IPS-NIHi7 (cell line): ENCODE data around the gene HSP90AB1.

Experiments used
- DNase-seq: peaks from one replicate; pipeline ENCODE4 v3.0.0; 2012; ENCODE audit warnings: mixed read lengths; ENCODE audit errors: extremely low spot score

Gene HSP90AB1

DNA sequence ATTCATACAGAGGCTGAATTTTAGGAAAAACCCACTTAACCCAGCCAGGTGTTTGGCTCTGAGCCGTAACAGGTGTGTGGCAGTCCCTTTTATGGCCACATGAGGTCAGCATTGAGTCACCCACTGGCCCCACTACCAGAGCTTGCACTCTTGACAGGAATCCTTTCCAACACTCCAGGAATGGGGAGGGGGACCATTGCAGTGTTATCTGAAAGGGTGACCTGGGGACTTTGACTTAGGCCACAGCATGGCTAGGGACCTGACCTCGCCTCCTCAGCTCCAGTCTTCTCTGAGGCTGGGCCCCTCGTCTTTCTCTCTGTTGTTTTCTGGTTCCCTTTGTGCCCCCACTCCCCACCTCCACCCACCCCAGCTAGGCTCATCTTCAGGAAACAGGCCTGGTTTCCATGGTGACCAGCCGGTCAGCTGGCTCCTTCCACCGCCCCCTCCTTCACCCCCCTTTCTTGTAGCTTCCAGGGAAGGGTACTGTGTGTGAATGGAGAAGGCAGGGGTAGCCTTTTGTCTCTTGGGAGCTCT, 21.3 kb downstream of the HSP90AB1 start:
- peak; percentile 79 for DNase-seq

DNA sequence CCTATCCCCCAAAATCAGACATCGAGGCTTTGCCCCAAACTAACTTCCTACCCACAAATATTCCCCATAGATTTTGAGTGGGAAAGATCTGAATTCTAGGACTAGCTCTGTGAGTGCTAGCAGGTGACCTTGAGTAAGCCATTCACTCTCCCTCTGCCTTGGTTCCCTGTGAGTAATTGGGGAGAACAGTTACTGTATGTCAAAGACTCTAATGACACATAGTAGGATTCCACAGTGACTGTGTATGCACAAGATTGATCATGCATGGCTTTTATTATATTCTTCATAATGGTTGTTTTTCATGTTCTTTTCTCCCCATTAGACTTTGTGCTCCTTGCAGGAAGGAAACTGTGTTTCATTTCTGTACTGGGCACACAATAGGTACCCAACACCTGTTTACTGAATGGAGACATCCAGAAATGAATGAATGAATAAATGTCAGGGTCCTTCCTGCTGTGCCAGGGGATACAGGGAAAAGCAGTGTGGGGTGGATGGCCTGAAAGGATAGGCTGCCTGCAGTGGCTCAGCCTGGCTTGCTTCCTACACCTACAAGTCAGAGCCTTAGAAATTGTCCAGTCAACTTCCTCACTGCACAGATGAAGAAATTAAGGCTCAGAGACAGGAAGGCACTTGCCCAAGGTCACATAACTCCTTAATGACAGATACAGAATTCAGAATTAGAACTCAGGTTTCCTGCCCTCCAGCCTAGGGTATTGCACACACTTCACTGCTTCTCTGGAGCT, 22.4 kb downstream of the HSP90AB1 start:
- DNase-seq, result no peak

DNA sequence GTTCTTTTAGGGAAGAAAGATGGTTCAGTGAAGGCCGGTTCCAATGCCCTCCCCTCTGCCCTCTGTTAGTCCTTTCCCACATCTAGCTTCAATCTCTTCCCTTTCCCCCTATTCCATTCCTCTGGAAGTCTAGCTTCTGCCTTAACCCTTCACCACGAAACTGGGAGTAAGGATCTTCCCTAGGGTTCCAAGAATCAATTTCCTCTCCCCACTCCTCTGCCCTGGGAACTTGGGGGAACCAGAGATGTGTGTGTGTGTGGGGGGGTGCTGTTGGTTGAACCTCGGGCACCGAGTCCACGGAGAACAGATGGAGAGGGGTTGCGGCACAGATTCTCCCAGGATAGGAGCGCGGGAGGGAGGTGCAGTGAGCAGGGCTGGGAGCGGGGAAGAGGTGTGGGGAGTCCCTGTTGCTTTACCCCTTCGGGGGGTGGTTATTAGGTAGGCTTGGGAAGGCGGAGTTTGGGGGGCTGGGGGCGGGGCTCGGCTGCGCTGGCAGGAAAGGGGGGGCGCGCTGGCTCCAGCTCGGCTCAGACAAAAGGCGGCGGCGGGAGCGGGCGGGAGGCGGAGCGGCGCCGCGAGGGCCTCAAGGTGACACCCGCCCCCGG, 23.1 kb downstream of the HSP90AB1 start, which contains the start of gene TMEM151B:
TSS of gene TMEM151B (plus strand) at position 530 of the 605 bp plus-strand sequence. CDS start 293 bp downstream, outside the sequence.
- DNase-seq, result no peak

DNA sequence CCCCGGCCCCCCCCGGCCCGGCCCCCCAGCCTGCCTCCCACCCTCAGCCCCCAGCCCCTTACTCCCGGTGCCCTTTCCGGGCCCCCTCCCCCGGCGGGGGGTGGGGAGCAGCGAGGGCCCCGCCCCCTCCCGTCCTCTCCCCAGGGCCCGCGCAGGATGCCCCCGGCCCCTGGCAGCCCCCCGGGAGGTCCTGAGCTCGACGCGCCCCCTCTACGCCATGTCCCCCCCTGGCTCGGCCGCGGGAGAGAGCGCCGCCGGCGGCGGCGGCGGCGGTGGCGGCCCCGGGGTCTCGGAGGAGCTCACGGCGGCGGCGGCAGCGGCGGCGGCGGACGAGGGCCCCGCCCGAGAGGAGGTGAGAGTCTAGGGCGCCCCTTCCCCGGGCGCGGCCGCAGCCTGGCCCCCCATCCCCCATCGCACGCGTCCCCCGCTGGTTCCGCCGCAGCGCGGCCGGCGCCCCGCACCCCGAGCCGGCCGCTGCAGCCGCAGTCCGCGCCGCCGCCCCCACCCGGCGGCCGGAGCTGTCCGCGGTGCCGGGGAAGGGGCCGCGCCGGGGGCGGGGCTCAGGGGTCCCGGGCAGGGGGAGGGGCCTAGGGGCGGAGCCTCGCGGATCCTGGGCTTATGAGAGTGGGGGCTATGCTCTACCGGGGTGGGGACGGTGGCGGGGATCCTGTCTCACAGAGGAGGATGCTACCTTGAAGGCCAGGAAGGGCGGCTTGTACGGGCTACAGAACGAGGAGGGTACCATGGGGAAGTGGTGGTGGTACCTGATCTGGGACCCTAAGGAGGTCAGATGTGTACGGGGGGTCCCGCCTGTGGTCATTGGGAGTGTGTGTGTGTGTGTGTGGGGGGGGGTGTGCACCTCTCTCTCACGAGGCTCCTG, 23.9 kb downstream of the HSP90AB1 start:
- peak; percentile 79 for DNase-seq

DNA sequence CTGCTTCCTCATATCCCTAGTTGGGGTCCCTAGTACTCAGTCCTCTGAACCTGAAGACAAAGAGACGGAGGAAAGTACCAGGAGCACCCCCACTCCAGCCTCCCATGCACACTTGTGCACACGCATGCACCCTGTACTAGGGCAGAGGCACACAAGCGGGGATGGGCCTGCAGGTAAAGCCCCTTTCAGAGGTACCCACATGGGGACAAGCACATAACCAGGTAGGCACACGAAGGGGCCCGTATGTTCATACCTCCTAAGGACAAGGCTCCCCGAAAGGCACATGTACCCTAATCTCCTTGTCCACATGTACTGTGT, 24.5 kb downstream of the HSP90AB1 start:
- DNase-seq, result no peak

DNA sequence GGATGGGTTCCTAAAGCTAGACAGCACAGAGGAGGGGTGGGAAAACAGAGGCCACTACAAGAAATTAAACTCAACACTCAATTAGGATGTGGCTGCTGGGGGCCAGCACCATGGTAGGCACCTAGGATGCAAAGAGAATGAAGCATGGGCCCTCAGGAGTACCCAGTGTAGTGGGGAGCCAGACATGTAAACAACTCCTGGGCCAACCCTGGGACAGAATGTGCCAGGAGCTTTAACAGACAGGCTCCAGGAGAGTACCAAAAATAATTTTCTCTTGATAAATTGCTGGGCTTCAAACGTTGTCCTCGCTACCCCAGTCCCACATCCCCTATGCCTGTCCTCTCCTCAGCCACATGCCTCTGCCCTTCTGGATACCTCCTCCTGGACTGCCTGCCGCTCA, 25.0 kb downstream of the HSP90AB1 start:
- DNase-seq, result no peak

DNA sequence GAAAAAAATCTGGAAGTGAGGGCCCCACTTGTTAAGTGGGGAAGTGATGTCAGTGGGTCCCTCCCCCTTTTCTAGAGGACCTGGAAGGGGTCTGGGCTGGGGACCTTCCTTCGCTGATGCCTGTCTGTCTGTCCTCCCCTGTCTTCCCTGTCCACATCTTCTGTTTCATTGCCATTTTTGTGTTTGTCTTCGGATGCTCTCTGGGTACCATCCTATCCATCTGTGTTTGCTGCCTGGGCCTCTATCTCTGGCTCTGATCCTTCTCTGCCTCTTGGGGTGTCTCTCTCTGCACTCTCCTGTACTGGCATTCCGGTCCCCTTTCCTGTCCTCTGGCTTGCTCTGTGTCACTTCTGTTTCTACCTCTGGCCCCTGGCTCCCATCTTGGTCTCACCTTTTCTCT, 25.6 kb downstream of the HSP90AB1 start:
- no peak for DNase-seq

DNA sequence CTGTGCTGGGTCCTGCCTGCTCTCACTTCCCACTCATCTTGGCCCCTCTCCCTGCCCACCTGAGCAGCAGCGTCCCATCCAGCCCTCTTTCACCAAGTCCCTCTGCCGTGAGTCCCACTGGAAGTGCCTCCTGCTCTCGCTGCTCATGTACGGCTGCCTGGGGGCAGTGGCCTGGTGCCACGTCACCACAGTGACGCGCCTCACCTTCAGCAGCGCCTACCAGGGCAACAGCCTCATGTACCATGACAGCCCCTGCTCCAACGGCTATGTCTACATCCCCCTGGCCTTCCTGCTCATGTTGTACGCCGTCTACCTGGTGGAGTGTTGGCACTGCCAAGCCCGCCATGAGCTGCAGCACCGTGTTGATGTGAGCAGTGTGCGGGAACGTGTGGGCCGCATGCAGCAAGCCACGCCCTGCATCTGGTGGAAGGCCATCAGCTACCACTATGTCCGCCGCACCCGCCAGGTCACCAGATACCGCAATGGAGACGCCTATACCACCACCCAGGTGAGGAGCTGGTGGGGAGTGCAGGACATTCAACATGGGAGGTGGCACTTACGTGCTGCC, 26.2 kb downstream of the HSP90AB1 start:
- no peak for DNase-seq

DNA sequence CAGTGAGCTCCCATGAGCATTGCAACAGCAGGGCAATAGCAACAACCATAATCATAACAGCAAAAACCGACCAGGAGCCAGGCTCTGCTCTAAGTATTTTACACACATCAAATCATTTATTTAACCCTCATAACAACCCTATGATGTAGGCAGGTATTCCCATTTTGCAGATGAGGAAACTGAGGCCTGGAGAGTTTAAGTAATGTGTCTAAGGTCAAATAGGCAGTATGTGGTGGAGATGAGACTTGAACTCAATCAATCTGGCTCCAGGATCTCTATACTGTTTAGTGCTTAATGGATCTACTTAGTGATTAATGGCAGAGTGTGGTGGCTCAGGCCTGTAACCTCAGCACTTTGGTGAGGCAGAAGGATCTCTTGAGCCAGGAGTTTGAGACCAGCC, 26.7 kb downstream of the HSP90AB1 start:
- no peak for DNase-seq

DNA sequence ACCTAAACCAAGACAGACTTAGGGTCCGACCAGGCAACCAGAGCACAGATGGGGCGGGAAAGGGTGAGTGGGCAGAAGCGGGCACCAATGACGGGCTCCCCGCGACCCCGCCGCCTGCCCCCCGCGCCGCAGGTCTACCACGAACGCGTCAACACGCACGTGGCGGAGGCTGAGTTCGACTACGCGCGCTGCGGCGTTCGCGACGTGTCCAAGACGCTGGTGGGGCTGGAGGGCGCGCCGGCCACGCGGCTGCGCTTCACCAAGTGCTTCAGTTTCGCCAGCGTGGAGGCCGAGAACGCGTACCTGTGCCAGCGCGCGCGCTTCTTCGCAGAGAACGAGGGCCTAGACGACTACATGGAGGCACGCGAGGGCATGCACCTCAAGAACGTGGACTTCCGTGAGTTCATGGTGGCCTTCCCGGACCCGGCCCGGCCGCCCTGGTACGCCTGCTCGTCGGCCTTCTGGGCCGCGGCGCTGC, 28.4 kb downstream of the HSP90AB1 start:
- DNase-seq, result no peak

DNA sequence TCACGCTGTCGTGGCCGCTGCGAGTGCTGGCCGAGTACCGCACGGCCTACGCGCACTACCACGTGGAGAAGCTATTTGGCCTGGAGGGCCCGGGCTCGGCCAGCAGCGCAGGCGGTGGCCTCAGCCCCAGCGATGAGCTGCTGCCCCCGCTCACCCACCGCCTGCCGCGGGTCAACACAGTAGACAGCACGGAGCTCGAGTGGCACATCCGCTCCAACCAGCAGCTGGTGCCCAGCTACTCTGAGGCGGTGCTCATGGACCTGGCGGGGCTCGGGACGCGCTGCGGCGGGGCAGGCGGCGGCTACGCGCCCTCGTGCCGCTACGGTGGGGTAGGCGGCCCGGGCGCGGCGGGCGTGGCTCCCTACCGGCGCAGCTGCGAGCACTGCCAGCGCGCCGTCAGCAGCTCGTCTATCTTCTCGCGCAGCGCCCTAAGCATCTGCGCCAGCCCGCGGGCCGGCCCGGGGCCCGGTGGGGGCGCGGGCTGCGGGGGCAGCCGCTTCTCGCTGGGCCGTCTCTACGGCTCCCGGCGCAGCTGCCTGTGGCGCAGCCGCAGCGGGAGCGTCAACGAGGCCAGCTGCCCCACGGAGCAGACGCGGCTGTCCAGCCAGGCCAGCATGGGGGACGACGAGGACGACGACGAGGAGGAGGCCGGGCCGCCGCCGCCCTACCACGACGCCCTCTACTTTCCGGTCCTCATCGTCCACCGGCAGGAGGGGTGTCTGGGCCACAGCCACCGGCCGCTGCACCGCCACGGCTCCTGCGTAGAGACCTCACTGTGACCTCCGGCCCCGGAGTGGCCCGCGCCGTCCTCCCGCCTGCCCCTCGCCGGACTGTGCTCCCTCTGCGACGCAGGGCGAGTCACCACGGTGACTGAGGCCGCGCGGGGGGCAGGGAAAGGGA, 29.1 kb downstream of the HSP90AB1 start:
- DNase-seq, result peak; percentile 62

DNA sequence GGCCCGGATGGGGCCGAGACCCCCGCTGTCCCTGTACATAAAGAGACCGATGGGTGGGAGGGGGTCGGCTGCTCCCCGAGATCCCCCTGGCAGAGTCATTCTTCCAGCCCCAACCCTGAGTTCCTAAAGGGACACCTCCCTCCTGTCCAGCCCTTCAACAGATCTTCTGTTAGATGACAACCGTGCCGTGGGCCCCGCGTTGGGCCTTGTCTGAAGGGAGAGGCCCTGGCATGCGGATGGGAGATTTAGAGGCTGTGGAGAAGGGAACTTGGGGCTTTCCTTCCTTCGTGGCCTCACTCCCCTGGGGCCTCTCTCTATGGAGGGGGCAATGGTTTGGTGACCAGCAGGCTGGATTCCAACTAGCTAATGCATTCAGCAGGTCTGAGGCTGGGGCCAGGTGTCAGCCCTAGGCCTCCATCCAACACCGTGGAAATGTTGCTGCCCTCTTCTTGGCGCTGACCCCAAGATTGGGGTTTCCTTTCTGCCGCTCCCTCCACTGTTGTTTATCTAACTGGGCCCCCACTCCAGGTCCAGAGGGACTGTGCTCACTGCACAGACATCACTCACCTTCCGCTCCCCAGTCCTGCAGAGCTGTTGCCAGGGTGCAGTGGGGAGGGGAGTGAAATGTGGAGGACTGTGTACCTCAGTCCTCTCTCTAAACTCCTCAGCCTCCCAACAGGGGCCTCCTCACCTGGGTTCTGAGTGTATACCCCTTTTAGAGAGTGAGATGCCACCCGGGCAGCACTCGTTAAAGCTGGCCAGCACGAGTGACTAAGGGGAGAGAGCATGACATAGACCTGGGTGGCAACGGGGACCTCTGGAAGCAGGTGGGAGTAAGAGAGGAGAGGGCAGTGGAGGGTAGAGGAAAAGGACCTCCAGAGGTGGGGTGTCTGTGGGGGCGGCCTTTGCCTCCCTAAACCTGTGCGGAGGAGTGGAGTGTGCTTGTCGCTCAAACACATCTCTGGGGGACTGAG, 30.1 kb downstream of the HSP90AB1 start:
- DNase-seq, result no peak

DNA sequence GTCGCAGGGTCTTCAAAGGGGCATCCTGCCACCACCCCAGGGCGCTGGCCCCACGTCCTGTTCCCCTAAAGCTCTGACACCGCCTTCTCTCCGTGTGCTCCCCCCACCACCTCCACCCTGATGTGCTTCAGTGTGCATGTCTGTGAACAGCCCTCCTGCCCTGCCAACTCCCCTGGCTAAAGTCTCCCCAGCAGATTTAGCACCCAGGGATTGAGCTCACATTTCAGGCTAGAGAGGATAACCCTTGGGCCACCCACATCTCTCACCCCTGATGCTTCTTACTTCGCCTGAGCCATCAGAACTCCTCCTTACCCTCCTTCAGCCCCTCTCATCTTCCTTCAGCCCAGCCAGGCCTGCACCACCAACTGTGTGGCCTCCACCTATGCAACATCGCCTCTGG, 30.9 kb downstream of the HSP90AB1 start:
- DNase-seq, result no peak

DNA sequence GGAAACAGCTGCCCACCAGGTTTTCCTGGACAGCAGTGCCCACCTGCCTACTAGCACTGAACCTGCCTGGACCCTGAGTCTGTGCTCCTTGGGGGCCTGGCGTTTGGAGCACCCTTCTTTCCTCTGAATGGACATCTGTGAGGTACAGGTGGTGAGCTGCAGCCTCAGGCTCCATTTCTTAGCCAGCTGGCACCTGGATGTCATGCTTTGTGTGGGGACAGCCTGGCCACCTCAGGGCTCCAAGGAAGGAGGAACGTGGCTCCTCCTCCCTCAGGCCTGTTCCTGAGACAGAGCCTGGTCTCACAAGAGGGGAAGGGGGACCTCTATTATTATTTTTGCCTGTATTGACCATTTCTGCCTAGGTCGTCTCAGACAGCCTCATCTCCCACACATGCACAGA, 31.4 kb downstream of the HSP90AB1 start:
- no peak for DNase-seq

DNA sequence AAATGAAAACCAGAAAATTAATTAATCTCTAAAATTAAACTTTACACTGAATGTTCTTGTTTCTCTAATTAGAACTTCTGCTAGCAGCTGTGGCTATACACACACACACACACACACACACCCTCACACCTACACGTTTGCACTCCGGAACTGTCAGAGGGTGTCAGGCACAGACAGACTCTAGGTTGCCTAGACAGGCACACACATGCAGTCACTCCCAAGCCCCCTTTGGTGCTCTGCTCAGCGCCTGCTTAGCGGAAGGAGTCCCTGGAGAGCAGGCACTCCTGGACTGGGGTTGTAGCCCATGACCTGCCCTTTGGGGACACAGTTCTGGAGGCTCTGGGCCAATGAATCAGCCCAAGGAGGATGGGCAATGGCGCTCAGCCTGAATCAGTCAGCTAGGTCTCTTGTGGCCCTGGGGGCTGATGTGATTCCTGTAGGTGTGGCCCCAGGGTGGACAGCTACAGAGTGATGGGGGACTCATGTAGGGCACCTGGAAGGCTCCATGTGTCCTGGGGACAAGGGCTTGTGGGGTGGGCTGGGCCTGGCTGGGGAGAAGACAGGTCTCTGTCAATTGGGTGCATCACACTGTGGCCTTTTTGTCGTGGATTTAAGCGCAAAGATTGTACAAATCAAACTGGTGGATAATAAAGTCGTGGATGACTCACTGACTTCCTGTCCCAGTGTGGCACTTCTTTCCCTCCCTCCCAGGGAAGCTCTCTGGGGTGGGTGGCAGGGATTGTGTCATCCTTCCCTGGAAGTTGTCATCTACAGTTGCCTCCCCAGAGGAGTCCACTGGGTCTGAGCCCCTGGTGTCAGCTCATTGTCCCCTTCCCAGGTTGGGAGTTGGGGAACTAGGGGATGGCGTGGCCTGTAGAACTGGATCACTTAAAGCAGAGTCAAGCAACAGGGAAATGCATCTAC, 32.1 kb downstream of the HSP90AB1 start:
- DNase-seq, result no peak

DNA sequence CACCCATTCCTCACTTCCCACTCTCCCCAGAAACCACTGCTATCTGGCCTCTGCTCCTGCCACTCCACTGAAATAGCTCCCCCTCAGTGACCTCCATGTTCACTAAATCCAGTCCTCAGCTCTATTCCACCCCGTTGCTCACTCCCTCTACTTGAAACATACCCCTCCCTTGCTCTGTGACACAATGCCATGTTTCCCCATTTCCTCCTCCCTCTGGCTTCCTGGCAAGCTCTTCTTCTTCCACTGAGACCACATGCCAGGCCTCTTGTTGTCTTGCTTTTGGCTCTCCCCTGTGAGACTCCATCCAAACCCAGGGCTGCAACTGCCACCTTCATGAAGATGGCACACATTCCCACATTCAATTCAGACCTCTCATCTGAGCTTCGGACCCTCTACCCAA, 37.2 kb downstream of the HSP90AB1 start:
- DNase-seq, result no peak

DNA sequence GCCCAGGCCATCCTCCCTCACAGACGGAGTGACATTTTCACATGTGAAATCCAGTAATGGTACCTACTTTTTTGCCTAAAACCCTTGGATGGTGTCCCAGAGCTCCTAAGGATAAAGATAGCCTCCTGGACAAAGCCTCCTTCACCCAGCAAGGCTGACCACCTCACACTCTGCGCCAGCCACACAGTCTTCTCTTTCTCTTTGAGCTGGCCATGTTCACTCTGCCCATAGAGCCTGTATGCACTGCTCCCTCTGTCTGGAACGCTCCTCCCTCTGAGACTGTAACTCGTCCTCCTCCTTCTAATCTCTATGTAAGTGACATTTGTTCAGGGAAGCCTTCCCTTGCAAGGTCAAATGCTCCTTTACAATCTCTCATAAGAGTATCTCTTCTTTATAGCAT, 38.0 kb downstream of the HSP90AB1 start:
- no peak for DNase-seq

DNA sequence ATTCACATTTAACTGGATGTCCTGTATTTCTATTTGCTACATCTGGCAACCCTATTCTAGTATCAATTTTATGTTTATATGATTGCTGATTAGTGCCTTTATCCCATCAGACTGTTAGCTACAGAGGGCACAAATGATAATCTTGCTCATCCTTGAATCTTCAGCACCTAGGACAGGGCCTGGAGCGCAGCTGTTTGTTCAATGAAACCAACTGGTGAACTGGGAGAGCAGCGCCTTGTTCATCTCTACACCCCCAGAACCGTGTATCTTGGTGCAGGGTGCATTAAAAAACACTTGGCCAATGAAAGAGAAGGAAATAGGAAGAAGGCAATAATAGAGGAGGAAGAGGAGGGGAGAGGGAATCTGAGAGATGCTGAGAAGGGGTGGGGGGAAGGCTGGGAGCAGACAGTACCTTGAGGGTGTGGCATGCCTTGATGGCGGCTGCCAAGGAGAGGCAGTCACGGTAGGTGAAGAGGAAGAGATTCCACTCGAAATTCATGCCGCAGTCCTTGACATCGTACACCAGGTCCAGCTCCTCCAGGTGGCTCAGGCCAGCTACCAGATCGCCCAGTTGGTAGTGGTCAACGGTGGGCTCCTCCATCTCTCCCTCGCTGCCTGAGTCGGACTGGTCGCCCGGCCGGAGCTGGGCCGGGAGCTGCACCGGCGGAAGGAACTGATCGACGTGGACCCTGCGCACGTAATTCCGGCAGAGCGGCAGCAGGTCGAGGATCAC, 38.8 kb downstream of the HSP90AB1 start:
- DNase-seq, result peak; percentile 64
